Ishikawa (cell line): Measurements from ENCODE around the gene SYNE3.

Experiments
- CEBPB ChIP-seq: IDR thresholded peaks from 2 replicates; pipeline ENCODE4 v1.6.1; 2012
- CREB1 ChIP-seq: IDR thresholded peaks from 2 replicates; pipeline ENCODE4 v1.6.1; 2012; ENCODE audit warnings: low read depth
- EGR1 ChIP-seq: IDR thresholded peaks from 2 replicates; pipeline ENCODE4 v1.6.1; 2012
- EP300 ChIP-seq: IDR thresholded peaks from 2 replicates; pipeline ENCODE4 v1.6.1; 2012; ENCODE audit warnings: borderline replicate concordance
- FOXM1 ChIP-seq: IDR thresholded peaks from 2 replicates; pipeline ENCODE4 v1.6.1; 2012; ENCODE audit warnings: low read depth, borderline replicate concordance
- NFIC ChIP-seq: IDR thresholded peaks from 2 replicates; pipeline ENCODE4 v1.6.1; 2012
- RAD21 ChIP-seq: IDR thresholded peaks from 2 replicates; pipeline ENCODE4 v1.6.1; 2012; ENCODE audit warnings: low read depth
- TAF1 ChIP-seq: IDR thresholded peaks from 2 replicates; pipeline ENCODE4 v1.6.1; 2012; ENCODE audit warnings: low read depth, mild to moderate bottlenecking
- TCF12 ChIP-seq: IDR thresholded peaks from 2 replicates; pipeline ENCODE4 v1.6.1; 2012; ENCODE audit warnings: low read depth
- TEAD4 ChIP-seq: IDR thresholded peaks from 2 replicates; pipeline ENCODE4 v1.6.1; 2012
- YY1 ChIP-seq: IDR thresholded peaks from 2 replicates; pipeline ENCODE4 v1.6.1; 2012; ENCODE audit warnings: low read depth
- ZBTB7A ChIP-seq: IDR thresholded peaks from 2 replicates; pipeline ENCODE4 v1.6.1; 2012; ENCODE audit warnings: low read depth
- TF ChIP-seq, protein P1 (sequence below): IDR thresholded peaks from 2 replicates; pipeline ENCODE4 v1.6.1; 2012; ENCODE audit warnings: low read depth, mild to moderate bottlenecking
- TF ChIP-seq, protein P2 (sequence below): IDR thresholded peaks from 2 replicates; pipeline ENCODE4 v1.6.1; 2012
- TF ChIP-seq, protein P3 (sequence below): IDR thresholded peaks from 2 replicates; pipeline ENCODE4 v1.6.1; 2012

Gene SYNE3

DNA sequence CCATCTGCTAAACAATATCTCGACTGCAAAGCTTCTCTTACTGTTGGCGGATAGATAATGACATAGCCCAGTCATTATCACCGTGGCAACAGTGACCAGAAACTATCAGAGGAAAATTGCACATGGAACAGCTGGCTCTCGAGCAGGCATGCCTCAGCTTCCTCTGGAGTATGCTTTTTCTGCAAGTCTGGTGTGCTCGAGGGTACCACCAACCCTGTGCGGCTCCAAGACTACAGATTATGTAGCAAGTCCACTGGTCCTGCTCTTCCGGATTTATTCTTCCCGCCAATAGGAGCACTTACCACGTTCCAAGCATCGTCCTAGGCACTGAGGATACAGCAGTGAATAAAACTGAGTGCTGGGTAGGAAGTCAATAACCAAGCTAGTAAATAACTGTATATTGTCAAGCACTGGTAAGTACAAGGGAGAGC is 17.0 kb upstream of the SYNE3 start:
- TF ChIP-seq EGR1 (no peak), FOXM1 (no peak), TAF1 (no peak)
- TF ChIP-seq, protein P1, sequence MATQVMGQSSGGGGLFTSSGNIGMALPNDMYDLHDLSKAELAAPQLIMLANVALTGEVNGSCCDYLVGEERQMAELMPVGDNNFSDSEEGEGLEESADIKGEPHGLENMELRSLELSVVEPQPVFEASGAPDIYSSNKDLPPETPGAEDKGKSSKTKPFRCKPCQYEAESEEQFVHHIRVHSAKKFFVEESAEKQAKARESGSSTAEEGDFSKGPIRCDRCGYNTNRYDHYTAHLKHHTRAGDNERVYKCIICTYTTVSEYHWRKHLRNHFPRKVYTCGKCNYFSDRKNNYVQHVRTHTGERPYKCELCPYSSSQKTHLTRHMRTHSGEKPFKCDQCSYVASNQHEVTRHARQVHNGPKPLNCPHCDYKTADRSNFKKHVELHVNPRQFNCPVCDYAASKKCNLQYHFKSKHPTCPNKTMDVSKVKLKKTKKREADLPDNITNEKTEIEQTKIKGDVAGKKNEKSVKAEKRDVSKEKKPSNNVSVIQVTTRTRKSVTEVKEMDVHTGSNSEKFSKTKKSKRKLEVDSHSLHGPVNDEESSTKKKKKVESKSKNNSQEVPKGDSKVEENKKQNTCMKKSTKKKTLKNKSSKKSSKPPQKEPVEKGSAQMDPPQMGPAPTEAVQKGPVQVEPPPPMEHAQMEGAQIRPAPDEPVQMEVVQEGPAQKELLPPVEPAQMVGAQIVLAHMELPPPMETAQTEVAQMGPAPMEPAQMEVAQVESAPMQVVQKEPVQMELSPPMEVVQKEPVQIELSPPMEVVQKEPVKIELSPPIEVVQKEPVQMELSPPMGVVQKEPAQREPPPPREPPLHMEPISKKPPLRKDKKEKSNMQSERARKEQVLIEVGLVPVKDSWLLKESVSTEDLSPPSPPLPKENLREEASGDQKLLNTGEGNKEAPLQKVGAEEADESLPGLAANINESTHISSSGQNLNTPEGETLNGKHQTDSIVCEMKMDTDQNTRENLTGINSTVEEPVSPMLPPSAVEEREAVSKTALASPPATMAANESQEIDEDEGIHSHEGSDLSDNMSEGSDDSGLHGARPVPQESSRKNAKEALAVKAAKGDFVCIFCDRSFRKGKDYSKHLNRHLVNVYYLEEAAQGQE: no peak
- TF ChIP-seq, protein P2, sequence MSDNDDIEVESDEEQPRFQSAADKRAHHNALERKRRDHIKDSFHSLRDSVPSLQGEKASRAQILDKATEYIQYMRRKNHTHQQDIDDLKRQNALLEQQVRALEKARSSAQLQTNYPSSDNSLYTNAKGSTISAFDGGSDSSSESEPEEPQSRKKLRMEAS: no peak

DNA sequence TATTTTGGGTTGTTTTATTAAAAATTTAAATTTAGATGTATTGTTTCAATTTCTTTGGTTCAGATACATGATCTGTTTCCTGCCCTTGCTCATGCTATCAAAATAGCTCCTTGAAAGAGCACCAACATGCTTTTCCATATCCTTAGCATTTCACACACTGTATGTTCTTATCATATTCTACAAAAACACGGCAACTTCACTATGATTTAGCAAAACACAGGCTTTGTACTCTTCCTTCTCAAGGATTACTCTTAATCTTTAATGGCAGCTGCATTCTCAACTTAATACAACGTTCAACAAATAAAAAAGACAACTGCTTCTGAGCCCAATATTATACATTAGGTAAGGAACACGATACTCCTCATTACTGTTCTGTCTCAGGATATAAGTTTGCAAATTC is 15.5 kb upstream of the SYNE3 start:
- TF ChIP-seq EGR1 (no peak), FOXM1 (no peak), EP300 (no peak), YY1 (no peak), TCF12 (no peak), TEAD4 (no peak), CEBPB (no peak), TAF1 (no peak), CREB1 (no peak), RAD21 (no peak), ZBTB7A (no peak), NFIC (no peak)
- TF ChIP-seq, protein P2: no peak
- TF ChIP-seq, protein P1: no peak
- TF ChIP-seq, protein P3, sequence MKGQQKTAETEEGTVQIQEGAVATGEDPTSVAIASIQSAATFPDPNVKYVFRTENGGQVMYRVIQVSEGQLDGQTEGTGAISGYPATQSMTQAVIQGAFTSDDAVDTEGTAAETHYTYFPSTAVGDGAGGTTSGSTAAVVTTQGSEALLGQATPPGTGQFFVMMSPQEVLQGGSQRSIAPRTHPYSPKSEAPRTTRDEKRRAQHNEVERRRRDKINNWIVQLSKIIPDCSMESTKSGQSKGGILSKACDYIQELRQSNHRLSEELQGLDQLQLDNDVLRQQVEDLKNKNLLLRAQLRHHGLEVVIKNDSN: no peak

DNA sequence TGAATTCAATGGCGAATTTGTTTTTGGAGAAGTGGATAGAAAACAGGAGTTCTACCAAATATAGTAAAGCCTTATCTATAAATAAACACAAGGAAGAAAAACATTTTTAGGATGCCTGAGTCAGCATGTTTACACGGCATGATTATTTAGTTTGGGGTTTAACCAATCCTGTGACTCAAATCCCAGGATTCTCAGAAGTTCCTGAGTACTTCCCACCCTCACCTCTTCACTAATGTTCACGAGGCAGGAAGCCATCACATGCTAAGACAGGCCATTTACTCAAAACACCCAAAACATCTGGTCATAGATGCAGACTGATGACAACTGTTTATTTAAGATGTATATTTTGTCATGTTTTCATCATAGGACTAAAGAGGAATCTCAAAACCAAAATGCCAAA is 15.0 kb upstream of the SYNE3 start:
- TF ChIP-seq NFIC (no peak), TEAD4 (no peak), TCF12 (no peak), TAF1 (no peak), CREB1 (no peak), ZBTB7A (no peak), CEBPB (no peak), EGR1 (no peak)
- TF ChIP-seq, protein P2: no peak

DNA sequence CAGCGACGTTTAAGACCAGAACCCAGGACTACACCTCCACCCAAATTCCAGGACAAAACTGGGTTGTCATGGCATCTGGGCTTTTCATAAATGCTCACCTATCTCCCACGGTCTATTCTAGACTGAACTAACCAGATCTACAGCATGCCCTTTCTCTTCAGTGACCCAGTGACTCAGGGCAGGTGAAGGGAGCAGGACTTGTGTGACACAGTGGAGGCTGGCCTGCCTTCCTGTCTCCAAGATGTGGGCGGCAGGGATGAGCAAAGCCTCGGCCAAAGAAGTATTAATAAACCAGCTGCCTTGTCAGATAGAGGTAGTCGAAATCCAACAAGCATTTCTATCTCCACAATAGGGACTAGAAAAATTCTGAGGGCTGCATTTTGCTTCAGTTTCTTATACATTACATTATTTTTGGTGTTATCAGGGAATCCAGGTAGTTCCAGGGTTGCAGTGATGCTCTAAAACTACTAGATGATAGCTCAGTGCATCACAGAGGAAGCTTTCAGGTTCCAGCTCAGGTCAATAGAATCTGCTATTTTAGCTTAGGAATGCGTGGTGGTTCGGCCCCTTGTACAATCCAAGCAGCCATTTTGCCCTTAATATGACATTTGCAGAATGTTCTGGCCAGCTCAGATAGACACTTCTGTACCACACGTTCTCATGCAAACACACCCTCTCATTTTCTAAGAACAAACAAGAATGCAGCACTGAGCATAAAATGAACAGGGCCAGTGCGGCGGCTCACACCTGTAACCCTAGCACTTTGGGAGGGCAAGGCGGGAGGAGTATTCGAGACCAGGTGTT is 14.2 kb upstream of the SYNE3 start:
- TF ChIP-seq NFIC (no peak), FOXM1 (no peak), TCF12 (no peak)
- TF ChIP-seq, protein P3: no peak

DNA sequence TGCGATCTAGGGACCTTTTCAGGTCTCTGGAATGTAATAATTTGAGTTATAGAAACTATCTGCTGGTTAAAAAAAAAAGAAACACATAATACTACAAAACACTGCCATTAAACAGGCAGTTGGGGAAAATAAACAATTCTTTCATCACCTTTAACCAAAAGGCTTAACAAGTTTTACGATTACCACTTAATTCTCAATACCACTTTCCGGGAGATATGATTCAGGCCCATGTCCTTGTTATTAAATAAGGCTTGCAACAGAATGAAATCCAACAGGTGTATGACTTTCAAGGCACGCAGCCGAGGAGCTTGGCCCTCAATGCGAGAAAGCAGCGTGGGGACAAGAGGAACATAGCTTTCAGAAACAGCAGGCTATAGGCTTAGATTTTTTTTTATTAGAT is 12.8 kb upstream of the SYNE3 start:
- TF ChIP-seq CREB1 (no peak), EGR1 (no peak), RAD21 (no peak), YY1 (no peak), EP300 (no peak), ZBTB7A (no peak), CEBPB (no peak), TAF1 (no peak), FOXM1 (no peak), NFIC (no peak), TEAD4 (no peak), TCF12 (no peak)
- TF ChIP-seq, protein P2: no peak
- TF ChIP-seq, protein P1: no peak
- TF ChIP-seq, protein P3: no peak
